ENCODE results near the gene TRIM46. TPM values are rescaled to one million over a fixed set of nuclear protein-coding genes. Genes with fewer than 3 reads are reported as not detected.

Gene TRIM46
- total RNA-seq, 1 experiment from 2014 or later = 4.1 TPM

DNA sequence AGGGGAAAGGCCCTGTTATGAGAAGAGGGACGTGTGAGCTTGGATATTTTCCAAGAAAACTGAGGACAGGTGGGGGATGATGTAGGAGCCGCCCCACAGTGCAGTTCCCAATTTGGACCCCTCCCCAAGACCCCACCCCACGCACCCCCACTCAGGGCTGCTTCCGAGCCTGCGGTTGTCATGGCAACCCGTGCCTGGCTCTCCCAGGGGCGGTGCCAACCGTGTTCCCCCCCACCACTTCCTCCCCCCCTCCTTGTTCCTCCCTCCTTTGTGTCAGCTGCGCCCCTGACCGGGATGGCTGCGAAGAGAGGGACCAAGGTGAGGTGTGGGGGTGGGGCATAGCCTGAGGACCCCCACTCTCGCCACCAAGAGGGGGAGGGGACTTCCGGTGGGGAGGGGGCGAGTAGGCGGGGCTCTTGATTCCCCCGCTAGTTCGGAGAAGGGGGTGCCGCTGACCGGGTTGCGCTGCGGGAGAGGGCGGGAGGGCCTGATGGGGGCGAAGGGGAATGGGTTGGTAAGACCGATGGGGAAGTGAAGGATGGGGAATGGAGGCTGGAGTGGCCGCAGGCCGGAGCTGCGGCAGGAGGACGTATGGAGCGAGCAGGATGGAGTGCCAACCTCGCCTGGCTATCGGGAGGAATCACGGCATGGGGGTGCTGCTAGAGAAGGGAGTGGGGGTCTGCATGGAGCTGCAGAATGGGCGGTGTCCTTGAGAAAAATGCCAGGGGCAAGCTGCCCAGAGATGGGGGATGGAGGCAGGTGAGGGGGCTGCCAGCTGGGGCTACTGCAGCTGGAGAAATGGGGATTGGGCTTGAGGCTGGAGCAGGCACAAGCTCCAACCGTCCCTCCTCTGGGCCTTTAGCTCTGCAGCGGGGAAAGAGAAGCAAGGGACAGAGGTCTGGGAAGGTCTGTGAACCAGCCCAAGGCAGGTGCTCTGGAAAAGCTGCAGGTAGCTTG is 953 bp downstream of the TRIM46 start:
- Histone ChIP-seq H3F3A (ENCODE audit: low read length, unreplicated experiment) (peaks cover 4% of the 10 kb centered on the region), H3K4me1 (ENCODE audit: insufficient read depth, low read length) (peaks cover 29% of the 10 kb centered on the region), H3K36me3 (ENCODE audit: low read depth, low read length) (peaks cover 4% of the 10 kb centered on the region; the same call in 1 of the 2 replicates), H3K9me2 (replicated peaks; ENCODE audit: low read length) (no peaks in the 10 kb centered on the region), H3K79me2 (ENCODE audit: low read length) (peaks cover 20% of the 10 kb centered on the region), H3K27ac (ENCODE audit: low read length) (no peak overlapping the region), H2AFZ (ENCODE audit: low read length) (peak overlapping the region; percentile 97), H3K9me3 (ENCODE audit: low read length) (no peaks in the 10 kb centered on the region), H3K4me2 (ENCODE audit: low read length) (peak overlapping the region; percentile 89), H3K4me3 (ENCODE audit: low read length) (peak overlapping the region; percentile 83), H3K9ac (ENCODE audit: low read length) (peak overlapping the region; percentile 93), H4K20me1 (ENCODE audit: low read length) (no peaks in the 10 kb centered on the region), H3K27me3 (ENCODE audit: low read length) (no peaks in the 10 kb centered on the region)
- TF ChIP-seq EZH2phosphoT487 (IDR thresholded peaks at IDR 0.05; ENCODE audit: borderline replicate concordance, low read length) = no peak
- TF ChIP-seq EZH2 (IDR thresholded peaks at IDR 0.05; ENCODE audit: low read length, unreplicated experiment) = no peak
- TF ChIP-seq, protein P1, sequence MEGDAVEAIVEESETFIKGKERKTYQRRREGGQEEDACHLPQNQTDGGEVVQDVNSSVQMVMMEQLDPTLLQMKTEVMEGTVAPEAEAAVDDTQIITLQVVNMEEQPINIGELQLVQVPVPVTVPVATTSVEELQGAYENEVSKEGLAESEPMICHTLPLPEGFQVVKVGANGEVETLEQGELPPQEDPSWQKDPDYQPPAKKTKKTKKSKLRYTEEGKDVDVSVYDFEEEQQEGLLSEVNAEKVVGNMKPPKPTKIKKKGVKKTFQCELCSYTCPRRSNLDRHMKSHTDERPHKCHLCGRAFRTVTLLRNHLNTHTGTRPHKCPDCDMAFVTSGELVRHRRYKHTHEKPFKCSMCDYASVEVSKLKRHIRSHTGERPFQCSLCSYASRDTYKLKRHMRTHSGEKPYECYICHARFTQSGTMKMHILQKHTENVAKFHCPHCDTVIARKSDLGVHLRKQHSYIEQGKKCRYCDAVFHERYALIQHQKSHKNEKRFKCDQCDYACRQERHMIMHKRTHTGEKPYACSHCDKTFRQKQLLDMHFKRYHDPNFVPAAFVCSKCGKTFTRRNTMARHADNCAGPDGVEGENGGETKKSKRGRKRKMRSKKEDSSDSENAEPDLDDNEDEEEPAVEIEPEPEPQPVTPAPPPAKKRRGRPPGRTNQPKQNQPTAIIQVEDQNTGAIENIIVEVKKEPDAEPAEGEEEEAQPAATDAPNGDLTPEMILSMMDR (conservative IDR thresholded peaks at IDR 0.05; ENCODE audit: low read depth, low read length) = no peak
- POLR2A ChIA-PET (ENCODE audit: unreplicated experiment) = no interaction called here
- peak; percentile 22 for DNase-seq
- intact Hi-C loops (cut with micrococcal nuclease) = loop anchor here (5.0 kb wide), 1 partner anchor 418 kb away; no protein-coding TSS in a partner anchor
- BruUV-seq (replicated peaks) = no TSS peak
- ATAC-seq = no peak
- CTCF ChIA-PET = interaction anchor here (0.5 to 1.0 kb wide), 3 partner anchors 19 to 124 kb away, joined by 4 to 7 read pairs (median 5); partner anchors contain the start of gene ADAM15

DNA sequence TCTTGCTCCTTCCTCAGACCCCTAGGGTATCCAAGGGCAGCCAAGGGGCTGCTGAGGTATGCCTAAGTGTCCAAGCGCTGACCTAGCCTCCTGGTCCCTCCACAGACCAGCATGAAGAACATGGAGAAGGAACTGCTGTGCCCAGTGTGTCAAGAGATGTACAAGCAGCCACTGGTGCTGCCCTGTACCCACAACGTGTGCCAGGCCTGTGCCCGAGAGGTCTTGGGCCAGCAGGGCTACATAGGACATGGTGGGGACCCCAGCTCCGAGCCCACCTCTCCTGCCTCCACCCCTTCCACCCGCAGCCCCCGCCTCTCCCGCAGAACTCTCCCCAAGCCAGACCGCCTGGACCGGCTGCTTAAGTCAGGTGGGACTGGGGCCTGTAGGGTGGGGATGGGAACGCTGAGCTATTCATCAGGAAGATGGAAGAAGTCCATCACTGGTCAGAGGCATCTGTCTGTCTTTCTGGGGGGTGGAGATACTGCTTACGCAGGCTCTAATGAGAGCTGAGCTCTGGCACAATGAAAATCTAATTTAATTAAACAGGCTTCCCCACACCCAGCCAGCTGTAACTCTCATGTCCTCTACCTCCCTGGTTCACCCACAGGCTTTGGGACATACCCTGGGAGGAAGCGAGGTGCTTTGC is 1.8 kb downstream of the TRIM46 start:
- DNase-seq (no peak), ATAC-seq (no peak)
- TF ChIP-seq EZH2phosphoT487 (IDR thresholded peaks at IDR 0.05; ENCODE audit: borderline replicate concordance, low read length) = no peak
- TF ChIP-seq, protein P1 (conservative IDR thresholded peaks at IDR 0.05; ENCODE audit: low read depth, low read length) = no peak
- TF ChIP-seq EZH2 (IDR thresholded peaks at IDR 0.05; ENCODE audit: low read length, unreplicated experiment) = no peak
- ChIA-PET POLR2A (ENCODE audit: unreplicated experiment) (no interaction called here), CTCF (interaction anchor here (1.2 kb wide), 1 partner anchor 18 kb away, joined by 8 read pairs; no protein-coding TSS in a partner anchor)
- Histone ChIP-seq H3K36me3 (ENCODE audit: low read depth, low read length) (peaks cover 1% of the 10 kb centered on the region; the same call in 1 of the 2 replicates), H3K9me3 (ENCODE audit: low read length) (no peaks in the 10 kb centered on the region), H3K9me2 (replicated peaks; ENCODE audit: low read length) (no peaks in the 10 kb centered on the region), H3K4me3 (ENCODE audit: low read length) (no peak overlapping the region), H3F3A (ENCODE audit: low read length, unreplicated experiment) (peaks cover 4% of the 10 kb centered on the region), H3K27ac (ENCODE audit: low read length) (no peak overlapping the region), H3K4me2 (ENCODE audit: low read length) (no peak overlapping the region), H3K4me1 (ENCODE audit: insufficient read depth, low read length) (peaks cover 29% of the 10 kb centered on the region), H3K9ac (ENCODE audit: low read length) (no peak overlapping the region), H3K79me2 (ENCODE audit: low read length) (peaks cover 20% of the 10 kb centered on the region), H3K27me3 (ENCODE audit: low read length) (no peaks in the 10 kb centered on the region), H2AFZ (ENCODE audit: low read length) (no peak overlapping the region), H4K20me1 (ENCODE audit: low read length) (no peaks in the 10 kb centered on the region)
- no TSS peak for BruUV-seq (replicated peaks)
- intact Hi-C loops (cut with micrococcal nuclease) = loop anchor here (5.0 kb wide), 1 partner anchor 417 kb away; no protein-coding TSS in a partner anchor

Measured in PC-3 (cell line).